Measurements from ENCODE around the gene DGCR6L.
A peak's percentile ranks its signal among the peaks of the same experiment; 100 is the strongest.
"Not testable (repeated sequence)": the region's sequence is repeated elsewhere in the genome, so short reads cannot be mapped to it uniquely, and the experiment has no call there.

DGCR6L gene

DNA sequence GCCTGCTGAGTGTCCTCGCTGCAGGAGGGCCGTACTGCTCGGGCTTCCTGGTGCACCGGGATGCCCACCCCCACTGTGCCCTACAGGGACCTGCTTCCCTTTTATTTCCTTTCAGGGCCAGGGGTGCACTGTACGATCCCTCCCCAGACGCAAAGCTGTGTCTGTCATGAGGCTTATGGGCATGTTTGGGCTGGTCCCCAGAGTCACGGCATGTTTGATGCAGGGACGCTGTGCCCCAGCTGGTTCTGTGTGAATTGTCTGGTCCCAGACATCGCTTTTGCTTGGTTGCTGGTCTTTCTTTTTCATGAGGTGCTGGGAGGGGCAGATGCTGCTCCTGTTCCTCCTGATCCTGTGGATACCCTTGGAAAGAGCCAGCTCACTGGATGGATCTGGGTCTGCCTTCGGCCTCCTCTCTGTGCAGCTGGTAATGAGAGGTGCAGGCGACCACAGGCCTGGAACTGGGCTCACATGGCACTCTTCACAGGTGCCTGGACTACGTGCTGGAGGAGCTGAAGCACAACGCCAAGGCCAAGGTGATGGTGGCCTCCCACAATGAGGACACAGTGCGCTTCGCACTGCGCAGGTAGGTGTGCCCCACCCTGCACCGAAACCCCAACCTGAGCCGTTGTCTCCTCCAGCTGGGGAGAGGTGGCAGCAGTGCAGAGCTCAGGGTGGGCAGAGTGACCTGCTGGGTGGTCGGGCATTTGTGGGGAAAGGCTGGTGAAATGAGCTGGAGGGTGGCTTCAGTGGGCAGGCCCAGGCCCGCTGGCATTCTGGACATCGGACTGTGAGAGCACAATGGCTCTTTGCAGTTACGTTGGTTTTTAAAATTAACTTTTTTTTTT, 10.8 kb downstream of the DGCR6L start:
- not testable (repeated sequence) for DNase-seq

DNA sequence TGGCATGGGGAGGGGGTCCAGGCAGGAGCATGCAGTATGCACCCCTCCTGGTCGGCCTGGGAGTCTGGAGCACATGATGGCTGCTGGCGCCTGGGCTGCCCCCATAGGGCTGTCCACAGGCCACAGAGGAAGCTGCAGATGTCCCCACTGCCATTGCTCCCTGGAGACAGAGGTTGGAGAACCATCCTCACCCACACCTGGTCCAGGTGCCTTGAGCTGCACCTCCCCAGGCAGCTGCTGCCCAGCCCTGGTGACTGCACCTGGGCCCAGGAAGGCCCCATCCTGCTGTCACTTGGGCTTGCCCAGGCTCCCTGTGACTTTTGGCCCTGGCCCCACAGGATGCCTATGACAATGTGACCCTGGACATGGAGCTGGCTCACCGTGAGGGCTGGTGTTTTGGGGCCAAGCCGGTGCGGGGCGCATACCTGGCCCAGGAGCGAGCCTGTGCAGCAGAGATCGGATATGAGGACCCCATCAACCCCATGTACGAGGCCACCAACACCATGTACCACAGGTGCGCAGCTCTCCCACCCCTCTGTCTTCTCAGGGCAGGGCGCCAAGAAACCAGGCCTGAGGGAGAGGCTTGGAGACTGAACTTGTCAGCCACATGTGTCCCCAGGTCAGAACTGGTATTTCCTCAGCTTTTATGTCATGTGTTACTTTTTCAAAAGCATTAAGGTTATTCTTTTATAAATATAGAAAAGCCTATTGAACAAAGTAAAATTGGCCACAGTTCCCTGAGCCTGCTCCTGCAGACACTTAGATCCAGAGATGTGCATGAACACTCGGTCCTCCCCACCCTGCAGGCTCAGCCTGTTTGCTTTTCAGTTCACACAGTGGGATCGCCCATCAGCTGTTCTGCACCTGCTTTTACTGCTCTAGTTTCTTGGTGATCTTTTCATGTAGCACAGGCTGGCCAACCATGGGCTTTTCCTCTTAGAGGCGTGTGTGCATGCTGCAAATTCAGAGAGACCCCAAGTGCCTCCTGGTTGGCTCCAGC, 12.1 kb downstream of the DGCR6L start:
- DNase-seq = not testable (repeated sequence)

DNA sequence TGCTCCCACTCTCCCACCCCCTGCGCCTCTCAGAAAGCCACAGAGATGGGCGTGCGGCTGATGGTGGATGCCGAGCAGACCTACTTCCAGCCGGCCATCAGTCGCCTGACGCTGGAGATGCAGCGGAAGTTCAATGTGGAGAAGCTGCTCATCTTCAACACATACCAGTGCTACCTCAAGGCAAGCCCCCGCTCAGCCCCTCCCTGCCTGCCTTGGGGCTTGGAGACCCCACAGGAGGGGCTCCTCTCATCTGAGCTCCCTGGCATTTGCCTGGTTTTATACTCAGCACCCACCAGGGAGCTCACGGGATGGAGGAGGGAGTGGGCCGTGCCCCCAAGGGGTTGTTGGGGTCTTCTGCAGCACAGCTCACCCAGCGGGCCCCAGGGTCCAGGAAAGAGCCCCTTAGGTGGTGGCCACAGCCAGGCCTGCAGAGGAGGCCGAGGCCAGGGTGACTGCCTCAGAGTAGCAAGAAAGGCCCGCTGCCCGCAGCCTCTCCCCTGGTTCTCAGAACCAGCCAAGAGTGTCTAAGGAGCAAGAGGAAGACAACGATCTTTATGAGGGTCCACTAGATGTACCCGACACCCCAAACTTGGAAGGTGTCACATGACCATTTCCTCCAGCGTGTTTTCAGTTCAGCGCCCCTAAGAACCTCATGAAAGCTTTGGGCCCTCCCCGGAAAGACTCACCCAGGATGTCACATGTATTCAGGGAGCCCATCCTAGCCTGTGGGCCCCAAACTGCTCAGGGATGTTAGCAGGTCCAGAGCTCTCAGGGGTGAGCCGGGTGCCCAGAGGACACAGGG, 13.0 kb downstream of the DGCR6L start:
- not testable (repeated sequence) for DNase-seq

DNA sequence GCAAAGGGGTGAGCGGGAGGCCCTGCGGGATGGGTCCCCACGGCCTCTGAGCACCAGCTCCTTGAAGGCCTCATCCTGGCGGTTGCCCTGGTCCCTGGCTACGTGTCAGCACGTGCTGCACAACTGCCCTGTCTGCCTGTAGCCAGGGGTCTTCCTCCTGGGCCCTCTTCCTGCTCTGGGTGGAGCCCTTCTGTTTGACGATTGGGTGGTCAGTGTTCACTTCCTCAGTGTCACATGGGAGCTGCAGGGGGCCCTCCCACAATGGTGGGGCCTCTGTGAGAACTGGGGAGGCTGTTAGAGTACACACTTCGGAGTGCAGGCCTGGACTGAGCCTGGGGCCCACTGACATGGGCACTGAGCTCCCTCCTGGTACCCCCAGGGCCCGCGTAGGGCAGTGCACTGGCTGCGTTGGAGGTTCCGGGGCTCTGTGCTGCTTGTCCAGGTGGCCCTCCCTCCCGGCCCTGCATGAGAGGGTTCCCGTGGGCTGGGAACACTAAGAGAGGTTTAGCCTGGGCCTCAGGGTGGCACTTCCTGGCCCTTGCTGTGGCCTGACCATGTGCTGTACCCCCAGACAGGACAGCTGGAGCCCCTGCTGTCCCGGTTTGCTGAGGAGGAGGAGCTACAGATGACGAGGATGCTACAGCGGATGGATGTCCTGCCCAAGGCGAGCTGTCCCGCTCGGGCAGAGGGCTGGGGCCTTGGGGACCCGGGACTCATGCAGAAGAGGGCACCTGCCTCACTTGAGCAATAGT, 13.8 kb downstream of the DGCR6L start:
- no peak for DNase-seq

DNA sequence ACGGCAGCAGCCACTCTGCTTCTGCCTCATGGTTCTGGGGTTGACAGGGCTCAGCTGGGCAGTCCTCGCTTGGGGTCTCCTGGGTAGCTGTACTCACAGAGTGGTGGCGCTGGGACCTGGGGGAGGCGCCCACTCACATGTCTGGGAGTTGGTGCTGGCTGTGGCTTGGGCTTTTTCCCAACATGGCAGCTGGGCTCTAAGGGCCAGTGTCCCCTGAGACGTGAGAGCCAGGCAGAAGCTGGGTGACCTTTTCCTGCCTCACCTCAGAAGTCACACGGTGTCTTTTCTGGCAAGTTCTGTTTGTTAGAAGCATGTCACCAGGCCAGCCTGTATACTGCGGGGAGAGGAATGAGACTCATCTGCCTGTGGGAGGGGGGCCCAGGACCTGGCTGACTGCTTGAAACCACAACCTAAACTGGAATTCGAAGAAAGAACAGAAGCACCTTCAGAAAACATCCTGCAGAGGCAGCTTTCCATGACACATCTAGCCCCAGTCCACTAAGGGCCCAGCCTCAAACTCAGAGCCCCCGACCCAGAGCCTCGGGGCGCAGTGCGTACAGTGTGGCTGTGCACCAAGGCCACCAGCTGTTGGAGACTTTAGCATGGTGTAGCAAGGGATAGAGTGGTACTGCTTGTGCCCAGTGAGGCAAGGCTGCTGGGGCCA, 14.5 kb downstream of the DGCR6L start:
- not testable (repeated sequence) for DNase-seq

DNA sequence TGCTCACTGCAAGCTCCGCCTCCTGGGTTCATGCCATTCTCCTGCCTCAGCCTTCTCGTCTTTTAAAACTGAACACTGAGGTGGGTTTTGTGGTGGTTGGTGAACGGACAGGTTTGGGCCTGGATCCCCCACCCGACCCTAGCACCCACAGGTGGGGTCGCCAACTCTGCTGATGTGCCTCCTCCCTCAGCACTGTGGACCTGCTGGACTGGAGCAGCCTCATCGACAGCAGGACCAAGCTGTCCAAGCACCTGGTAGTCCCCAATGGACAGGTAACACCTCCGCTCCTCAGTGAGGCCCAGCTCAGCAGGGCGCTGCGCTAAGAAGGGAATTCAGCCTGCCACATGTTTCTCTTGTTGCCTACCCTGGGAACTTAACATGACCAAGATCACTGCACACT, 15.2 kb downstream of the DGCR6L start:
- no peak for DNase-seq

DNA sequence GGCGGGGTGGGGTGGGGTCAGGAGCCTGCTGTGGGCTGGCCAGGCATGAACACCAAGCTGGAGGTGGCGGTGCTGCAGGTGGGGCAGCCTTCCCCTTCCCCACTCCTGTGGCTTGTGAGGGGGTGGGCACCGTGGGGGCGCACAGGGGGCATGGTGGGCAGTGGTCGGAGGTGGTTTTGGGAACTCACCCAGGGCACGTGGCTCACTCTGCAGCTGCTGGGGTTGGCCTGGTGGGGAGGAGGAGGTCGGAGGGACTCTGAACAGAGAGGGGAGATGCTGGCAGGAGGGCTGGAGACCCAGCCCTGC, 16.7 kb downstream of the DGCR6L start:
- not testable (repeated sequence) for DNase-seq

DNA sequence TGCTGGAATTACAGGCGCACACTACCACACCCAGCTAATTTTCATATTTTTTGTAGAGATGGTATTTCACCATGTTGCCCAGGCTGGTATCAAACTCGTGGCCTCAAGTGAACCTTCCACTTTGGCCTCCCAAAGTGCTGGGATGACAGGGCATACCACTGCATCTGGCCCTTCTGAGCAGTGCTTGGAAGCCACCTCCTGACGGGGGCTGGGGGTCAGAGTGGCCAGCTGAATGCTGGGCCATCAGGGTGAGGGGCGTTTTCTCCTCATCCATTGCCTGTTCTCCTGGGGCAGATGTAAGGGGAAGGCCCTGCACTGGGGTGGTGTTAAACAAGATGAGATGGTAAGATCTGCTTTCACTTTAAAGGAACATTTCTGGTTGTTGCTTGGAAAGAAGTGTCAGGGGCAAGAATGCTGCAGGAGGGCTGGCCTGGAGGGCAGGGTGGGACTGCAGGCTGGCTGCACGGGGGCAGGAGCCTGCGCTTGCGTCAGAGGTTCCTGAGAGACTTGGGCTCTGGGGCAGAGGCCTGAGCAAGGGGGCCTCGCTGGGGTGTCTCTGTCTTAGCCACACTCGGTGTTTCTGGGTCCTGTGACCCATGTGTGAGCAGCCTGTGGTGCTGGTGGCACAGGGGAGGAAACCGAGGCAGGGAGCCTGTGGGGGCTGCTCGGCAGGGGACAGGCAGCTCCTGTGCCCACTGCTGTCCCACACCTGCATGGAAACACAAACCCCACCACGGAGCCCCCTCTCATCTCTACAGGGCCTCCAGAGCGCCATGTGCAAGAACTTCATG, 17.2 kb downstream of the DGCR6L start:
- DNase-seq = no peak

DNA sequence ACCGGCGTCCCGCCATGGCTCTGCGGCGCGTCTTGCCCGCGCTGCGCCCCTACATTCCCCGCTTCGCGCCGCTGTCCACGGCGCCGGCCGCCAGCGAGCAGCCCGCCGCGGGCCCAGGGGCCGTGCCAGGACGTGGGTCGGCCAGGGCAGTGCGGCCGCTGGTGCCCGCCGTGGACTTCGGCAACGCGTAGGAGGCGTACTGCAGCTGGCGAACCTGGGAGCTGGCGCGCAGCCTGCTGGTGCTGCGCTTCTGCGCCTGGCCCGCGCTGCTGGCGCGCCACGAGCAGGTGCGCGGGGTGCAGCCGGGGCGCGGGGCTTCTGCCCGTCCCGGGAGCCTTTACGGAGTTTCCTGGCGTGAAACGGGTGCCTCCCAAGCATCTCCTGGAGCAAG, 20.1 kb downstream of the DGCR6L start:
- DNase-seq = no peak

DNA sequence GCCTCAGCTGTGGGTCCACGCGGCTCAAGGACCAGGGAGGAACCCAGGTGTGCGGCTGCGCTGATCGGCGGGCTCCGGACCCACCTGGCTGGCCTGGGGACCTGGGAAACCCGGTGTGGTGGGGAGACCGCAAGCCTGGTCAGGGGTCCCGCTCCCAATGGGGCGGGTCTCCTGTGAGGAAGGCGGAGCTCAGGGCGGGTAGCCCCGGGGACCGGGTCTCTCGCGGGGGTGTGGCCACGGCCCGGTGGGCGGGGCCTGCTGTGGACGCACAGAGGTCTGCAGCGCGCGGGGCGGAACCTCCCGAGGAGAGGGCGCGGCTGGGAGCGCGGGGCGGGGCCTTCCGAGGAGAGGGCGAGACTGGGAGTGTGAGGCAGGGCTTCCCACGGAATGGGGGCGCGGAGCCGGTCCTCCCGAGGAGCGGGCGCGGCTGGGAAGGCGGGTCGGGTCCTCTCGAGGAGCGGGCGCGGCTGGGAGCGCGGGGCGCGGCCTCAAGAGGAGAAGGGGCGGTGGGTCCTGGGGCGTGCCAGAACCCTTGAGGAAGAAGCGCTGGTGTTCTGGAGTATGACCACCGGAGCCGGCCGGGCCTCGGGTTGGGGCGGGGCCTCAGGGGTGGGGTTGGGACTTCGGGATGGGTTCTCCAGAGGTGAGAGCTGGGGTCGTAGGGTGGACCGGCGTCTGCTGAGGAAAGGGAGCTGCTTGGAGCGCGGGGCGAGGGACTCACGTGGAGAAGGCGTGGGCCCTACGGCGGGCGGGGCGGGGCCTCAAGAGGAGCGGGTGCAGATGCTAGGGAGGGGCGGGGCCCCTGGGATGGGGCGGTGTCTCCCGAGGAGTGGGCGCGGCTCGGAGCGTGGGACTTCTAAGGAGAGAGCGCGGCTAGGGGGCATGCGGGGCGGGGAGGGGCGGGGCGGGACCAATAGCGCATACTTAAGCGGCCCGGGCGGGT, 20.8 kb downstream of the DGCR6L start:
- DNase-seq = peak; percentile 85

DNA sequence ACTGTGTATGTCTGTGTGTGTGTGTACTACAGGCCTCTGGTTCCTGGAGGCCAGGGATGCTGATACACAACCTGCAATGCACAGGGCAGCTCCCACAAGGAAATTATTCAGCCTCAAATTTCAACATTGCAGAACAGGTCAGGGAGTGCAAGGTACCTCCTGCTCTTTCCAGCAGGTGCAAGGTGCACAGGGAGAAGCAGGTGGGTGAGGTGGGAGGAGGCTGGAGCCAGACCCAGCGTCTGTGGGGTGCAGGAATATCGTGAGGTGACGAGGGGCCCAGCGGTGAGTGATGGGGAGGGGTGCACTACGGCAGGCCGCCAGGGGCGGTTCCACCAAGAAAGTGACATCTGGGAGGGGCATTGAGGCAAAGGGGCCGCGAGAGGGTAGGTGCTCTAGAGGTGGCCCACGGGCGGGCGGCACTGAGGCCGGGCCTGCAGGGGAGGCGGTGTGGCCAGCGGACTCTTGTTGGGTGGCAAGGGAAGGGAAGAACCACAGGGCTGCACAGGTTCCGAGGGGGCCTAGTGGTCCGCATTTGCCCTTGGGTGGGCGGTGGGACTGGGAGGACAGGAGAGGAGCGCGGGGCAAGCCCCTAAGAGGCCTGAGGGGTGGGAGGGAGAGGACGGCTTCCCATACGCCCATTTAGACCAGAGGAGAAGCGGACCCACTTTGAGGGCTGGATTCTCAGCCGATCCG, 21.6 kb downstream of the DGCR6L start:
- DNase-seq = no peak

DNA sequence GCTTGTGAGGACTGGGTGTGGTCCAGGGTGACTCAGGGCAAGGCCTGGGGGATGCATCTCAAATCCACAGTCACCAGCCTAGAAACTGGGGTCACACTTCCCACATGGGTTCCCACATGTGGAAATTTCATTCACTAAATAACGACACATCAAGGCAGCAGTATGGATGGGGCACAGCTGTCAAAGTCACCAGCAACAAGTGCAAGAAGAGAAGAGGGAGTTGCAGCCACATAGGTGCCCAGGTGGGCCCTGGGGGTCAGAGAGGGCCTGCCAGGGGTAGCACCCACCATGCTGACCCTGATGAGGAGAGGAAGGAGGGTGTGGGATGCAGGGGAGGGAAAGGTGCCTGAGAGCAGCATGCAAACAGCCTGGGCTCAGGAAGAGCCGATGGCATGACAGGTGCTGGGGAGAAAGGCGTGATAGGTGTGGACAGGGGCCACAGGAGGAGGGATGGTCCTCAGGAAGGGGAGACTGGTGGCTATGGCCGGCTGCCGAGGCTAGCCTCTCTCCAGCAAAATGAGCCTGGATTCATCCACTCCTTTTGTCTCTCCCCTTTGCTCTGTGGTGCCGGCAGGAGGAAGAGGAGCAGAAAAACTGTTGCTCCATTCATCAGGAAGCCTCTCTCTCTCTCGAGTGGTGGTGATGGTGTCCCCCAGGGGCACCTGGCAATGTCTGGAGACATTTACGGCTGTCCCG, 22.3 kb downstream of the DGCR6L start:
- DNase-seq = no peak

DNA sequence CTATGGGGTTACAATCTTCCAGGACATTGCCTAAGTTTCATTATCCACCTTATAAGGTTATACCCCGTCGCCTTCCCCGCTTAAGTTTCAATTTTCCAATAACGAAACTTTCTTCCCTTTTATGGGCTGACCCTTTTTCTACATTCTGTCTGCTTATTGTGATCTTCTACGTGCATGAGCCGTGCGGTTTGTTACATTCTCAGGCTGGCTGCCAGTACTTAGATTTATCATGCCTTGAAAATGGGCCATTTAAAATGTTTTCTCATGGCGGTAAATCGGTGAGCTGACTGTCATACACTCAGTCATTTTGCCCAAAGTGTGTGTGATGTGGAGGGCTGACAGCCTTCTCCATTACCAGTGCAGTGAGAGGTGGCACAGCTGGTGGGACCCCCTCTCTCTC, 23.3 kb downstream of the DGCR6L start:
- no peak for DNase-seq

DNA sequence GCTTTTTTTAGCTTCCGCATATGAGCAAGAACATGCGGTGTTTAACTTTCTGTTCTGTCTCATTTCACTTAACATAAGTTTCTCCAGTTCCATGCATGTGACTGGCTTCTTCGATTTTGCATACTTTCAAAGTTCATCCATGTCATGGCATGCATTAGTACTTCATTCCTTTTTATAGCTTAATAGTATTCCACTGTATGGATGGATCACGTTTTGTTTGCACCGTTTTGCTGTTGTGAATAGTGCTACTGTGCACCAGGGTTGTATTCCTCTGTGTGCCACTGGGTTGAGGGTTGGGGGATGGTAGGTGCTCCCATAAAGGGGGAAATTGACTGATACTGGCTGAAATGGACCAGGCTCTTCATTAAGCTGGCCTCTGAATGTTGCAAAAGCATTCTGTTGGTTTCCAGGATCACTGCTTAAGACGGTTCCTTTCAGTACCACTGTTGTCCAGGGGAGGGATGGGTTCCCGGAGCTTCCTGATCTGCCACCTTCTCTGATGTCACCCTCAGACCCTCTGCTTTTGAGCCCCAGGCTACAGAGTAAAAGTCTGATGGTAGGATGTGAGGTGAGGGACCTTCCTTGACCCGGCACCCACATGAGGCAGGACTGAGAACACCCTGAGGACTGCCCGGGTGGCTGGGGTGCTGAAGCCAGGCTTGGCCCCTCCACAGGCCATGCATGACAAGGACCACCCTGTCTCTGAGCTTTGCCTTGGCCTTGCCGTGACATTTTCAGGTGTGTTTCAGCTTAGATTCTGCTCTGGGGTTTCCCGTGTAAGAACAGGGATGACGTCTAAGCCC, 24.4 kb downstream of the DGCR6L start:
- no peak for DNase-seq

DNA sequence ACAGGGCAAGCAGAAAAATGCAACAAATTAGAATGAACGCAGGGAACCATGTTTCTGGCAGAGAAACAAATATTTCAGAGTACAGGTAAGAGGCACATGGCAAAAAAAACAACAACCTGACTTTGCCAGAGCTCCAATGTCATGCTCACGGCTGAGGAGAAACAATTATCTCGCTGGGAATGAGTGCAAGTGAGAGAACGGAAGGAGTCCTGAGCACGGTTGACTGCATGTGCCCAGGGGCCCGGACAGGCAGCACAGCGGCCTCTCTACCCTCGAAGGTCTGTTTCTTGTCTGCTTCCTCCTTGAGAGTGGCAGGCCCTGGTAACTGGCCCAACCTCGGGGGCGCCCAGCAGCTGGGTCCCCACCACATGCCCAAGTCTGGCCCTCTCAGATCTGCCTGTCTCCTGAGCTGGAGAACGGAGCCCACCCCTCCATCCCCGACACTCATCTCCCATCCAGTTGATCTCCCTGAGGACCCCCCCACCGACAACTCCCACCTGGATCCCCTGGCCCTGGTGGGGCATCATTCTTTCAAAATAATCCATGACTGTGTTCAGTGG, 27.1 kb downstream of the DGCR6L start:
- no peak for DNase-seq

DNA sequence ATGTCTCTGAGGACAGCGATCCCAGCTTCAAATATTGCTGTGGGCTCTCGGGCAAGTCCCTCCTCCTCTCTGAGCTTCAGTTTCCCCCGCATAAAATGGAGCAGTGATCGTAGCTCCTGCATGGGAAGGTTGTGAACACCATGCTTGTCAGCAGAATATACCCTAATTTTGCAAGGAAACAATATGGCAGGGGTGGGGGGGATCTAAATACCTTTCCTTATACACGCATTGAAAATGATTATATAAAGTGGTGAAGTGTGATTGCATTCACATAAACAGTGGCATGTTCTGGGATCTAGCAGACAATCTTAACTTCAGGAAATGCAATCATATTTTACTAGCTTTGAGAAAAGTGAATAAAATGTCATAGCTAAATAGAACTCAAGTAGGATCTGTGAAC, 27.8 kb downstream of the DGCR6L start:
- DNase-seq = no peak

DNA sequence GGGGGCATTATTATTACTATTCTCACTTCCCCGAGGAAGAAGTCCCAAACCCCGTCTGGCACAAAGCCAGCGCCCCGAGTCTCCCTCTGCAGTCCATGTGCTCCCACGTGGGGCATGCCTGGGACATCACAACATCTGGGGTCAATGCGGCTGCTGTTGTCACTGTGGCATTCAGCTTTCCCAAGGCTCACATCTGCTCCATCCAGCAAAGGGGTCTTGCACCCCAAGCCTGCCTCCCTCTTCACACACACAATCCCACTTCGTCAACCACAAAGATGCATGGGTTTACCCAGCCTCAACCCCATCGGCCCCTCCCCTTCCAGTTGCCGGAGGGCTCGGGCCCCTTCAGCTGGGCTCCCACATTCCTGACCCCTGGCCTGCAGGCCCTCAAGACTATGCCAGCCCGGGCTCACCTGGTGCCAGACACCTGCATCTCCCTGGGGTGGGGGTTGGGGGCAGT, 28.2 kb downstream of the DGCR6L start:
- no peak for DNase-seq
